ENCODE data around the gene ABCC4.

DNA sequence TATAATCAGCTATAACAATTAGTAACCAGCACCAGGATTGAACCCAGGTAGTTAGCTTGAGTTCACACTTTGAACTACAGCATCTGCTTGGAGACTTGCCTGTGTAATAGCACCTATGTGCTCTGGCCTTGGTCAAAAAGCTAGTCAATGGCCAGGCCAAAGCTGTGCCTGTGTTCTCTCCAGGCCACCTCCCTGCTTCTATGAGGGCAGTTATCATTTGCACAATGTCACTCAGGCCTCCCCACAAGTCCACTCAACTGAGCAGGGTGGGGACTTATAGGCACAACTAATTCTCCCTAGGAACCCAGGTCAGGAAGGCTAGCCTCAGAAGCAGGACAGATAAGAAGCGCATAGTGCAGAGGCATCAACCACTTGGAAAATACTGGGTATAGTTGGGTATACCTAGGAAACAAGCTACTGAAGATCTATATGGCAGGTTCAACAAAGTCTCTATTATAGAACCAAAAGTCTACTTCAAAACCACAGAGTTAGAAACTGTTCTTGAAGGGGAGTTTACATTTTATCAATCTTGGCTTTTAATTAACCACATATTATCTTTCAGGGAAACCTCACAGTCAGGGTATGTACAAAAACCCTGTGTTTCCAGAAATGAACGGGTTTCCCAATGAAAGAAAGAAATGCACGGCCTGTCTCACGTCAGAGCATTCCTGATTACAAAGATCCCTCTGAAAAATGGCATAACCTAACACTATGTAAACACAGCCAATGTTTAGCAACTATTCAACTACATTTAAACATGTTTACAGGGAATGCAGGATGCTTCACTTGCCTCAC, 140.9 kb downstream of the ABCC4 start:
- no peak for TF ChIP-seq POLR2AphosphoS5 (IDR thresholded peaks at IDR 0.05; ENCODE audit: low read depth)
- TF ChIP-seq, protein P1, sequence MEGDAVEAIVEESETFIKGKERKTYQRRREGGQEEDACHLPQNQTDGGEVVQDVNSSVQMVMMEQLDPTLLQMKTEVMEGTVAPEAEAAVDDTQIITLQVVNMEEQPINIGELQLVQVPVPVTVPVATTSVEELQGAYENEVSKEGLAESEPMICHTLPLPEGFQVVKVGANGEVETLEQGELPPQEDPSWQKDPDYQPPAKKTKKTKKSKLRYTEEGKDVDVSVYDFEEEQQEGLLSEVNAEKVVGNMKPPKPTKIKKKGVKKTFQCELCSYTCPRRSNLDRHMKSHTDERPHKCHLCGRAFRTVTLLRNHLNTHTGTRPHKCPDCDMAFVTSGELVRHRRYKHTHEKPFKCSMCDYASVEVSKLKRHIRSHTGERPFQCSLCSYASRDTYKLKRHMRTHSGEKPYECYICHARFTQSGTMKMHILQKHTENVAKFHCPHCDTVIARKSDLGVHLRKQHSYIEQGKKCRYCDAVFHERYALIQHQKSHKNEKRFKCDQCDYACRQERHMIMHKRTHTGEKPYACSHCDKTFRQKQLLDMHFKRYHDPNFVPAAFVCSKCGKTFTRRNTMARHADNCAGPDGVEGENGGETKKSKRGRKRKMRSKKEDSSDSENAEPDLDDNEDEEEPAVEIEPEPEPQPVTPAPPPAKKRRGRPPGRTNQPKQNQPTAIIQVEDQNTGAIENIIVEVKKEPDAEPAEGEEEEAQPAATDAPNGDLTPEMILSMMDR (conservative IDR thresholded peaks at IDR 0.05; ENCODE audit: low read depth in 2 of 2) = no peak
- no peak for TF ChIP-seq REST (IDR thresholded peaks at IDR 0.05; ENCODE audit: unreplicated experiment)
- TF ChIP-seq CREB1 (CRISPR knock-in tag; IDR thresholded peaks at IDR 0.05; ENCODE audit: low read depth) = no peak
- no peak for TF ChIP-seq NANOG (IDR thresholded peaks at IDR 0.05; ENCODE audit: borderline replicate concordance)
- TF ChIP-seq EZH2 (IDR thresholded peaks at IDR 0.05; ENCODE audit: low read depth, unreplicated experiment) = no peak
- no peak for TF ChIP-seq EZH2phosphoT487 (IDR thresholded peaks at IDR 0.05; ENCODE audit: unreplicated experiment)
- TF ChIP-seq ZNF331 (CRISPR knock-in tag; IDR thresholded peaks at IDR 0.05; ENCODE audit: low read depth) = no peak
- no peak for TF ChIP-seq JUNB (IDR thresholded peaks at IDR 0.05; ENCODE audit: unreplicated experiment)
- TF ChIP-seq ZNF114 (CRISPR knock-in tag; IDR thresholded peaks at IDR 0.05) = no peak
- no peak for TF ChIP-seq ETS1 (IDR thresholded peaks at IDR 0.05)
- no peak for TF ChIP-seq STAT1 (IDR thresholded peaks at IDR 0.05; ENCODE audit: unreplicated experiment)
